Right lobe of liver (tissue), 4 donors: ENCODE results near the gene MYL5.

Source experiments
- CTCF ChIP-seq, 4 donors: fragments of 200-600 bp in 3 of 4; fragments of 450-650 bp in 1 of 4; IDR thresholded peaks; one replicate each; pipeline versions ENCODE4 v1.5.1 to v1.8.0; 2016 to 2022; ENCODE audit warnings: antibody characterized with exemption in 4 of 4, mild to moderate bottlenecking in 2 of 4
- POLR2A ChIP-seq: fragments of 450-650 bp; IDR thresholded peaks from one replicate; pipeline ENCODE4 v1.6.1; 2017; ENCODE audit warnings: antibody characterized with exemption, mild to moderate bottlenecking
- donor health status: DM: no; HTN: no; CAD: no.
- donor health status: DM: no; HTN: no; CAD: no.
- donor health status: DM: no; HTN: yes; CAD: no.

DNA sequence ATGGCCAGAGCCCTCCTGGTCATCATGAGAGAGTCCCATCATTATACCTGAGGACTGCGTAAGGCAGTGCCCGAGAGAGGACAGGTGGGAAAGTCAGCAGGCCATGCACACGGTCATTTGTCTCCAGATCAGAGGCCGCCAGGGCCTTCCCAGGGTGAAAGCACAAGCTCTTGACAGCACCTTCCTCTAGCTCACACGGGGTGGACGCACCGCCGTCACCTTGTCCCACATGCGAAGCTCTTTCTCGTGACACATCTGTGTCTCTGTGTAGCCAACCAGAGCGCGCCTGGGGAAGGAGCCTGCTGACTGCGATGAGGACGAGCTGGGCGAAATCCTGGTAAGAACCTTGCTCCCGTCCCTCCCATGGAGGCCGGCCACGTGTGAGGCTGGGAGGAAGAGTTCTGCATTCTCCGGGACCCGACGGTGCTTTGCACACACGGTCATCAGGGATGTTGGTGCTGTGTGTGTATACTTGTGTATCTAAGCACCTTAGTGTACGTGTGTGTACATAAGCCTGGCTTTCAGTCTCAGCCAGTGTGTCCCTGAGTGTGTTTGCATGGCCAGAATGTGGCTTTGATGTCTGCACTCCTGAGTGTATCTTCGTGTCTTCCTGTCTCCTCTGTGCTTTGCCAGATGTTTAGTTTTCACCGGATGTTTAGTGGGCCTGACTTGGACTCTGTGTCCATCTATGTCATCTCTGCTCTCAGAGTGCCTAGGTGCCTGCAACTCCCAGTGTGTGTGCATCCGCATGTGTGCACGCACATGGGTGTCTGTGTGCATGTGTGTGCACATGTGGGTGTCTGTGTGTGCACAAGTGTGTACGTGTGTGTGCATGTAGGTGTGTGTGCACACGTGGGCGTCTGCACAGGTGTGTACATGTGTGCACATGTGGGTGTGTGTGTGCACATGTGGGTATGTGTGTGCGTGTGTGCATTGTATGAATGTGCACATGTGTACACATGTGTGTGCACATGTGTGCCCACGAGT is 15.4 kb upstream of the MYL5 start:
- no peak for TF ChIP-seq CTCF (IDR thresholded peaks at IDR 0.05)
- TF ChIP-seq POLR2A = no peak
